DND-41 (cell line): Measurements from ENCODE around the gene UCHL5.

ENCODE experiments used
- CTCF ChIP-seq: IDR thresholded peaks from 2 replicates; pipeline ENCODE4 v1.5.1; 2012; ENCODE audit warnings: borderline replicate concordance, low read length, moderate library complexity, mild to moderate bottlenecking; ENCODE audit not compliant: poor library complexity, severe bottlenecking; ENCODE audit errors: extremely low read depth
- EZH2 ChIP-seq: IDR thresholded peaks from 3 replicates; pipeline ENCODE4 v1.6.1; 2012; ENCODE audit warnings: borderline replicate concordance, low read depth, mild to moderate bottlenecking, moderate library complexity, low read length, inconsistent platforms; ENCODE audit not compliant: severe bottlenecking

DNA sequence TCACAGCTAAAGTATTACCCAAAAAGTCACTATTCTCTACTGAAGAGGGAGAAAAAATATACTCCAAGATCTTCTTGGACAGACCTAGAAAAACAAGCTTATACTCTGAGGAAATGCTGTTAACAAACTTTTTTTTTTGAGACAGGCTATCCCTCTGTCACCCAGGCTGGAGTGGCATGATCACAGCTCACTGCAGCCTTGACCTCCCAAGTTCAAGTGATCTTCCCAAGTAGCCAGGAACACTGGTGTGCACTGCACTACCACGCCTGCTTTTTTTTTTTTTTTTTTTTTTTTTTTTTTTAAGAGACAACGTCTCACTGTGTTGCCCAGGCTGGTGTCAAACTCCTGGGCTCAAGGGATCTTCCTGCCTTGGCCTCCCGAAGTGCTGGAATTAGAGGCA is 28.7 kb upstream of the UCHL5 start:
- TF ChIP-seq CTCF (no peak), EZH2 (no peak)
